Measurements from ENCODE around the gene PDCD1.
A peak's percentile ranks its signal among the peaks of the same experiment; 100 is the strongest.
"Not testable (repeated sequence)": the region's sequence is repeated elsewhere in the genome, so short reads cannot be mapped to it uniquely, and the experiment has no call there.

The PDCD1 gene

GRCh38 chr2:241808721-241809382, 49.8 kb downstream of the PDCD1 start, which contains the start of gene NEU4:
Gene NEU4 (plus strand): TSS chr2:241809193. CDS start chr2:241814485, 5,292 bp downstream.
- peaks cover 0 to 31% (median 13%) of the 10 kb centered on the region in 4 experiments for H3K4me1 ChIP-seq (ENCODE audit: control extremely low read depth in 1 of 4, control insufficient read depth in 4 of 4, insufficient read depth in 4 of 4, low read length in 3 of 4)
- no peaks in the 10 kb centered on the region for H3K36me3 ChIP-seq (ENCODE audit: control insufficient read depth in 4 of 4, insufficient read depth in 4 of 4, low read length in 3 of 4)
- no peaks in the 10 kb centered on the region for H3K9me3 ChIP-seq (ENCODE audit: control extremely low read depth in 1 of 5, control insufficient read depth in 4 of 5, insufficient read depth in 2 of 5, low read depth in 1 of 5, low read length in 4 of 5)
- H3K27ac ChIP-seq (ENCODE audit: insufficient read depth in 1 of 2, low read depth in 1 of 2, low read length in 2 of 2, poor library complexity in 1 of 2, severe bottlenecking in 2 of 2): no peak within 1 kb of the TSS
- DNase-seq: no peak
- H3K4me3 ChIP-seq (ENCODE audit: control insufficient read depth in 1 of 7, extremely low read depth in 1 of 7, insufficient read depth in 4 of 7, low read depth in 2 of 7, low read length in 6 of 7): no peak within 1 kb of the TSS
- ChIA-PET POLR2A (interaction anchor here (0.6 kb wide), 1 partner anchor 51 kb away, joined by 7 read pairs; no protein-coding TSS in a partner anchor), CTCF (interaction anchor here (1.1 to 1.4 kb wide), 2 partner anchors 12 to 30 kb away, joined by 3 read pairs; no protein-coding TSS in a partner anchor)
- WGBS (ENCODE audit: insufficient coverage): 93% methylated on average over 28 of the region's 31 CpGs
- H3K27me3 ChIP-seq (replicated peaks in 2 of 5; ENCODE audit: control insufficient read depth in 4 of 5, insufficient read depth in 5 of 5, low read length in 4 of 5): peaks cover 0 to 11% (median 6%) of the 10 kb centered on the region in 5 experiments

GRCh38 chr2:241808051-241808720, 50.5 kb downstream of the PDCD1 start:
- H3K27ac ChIP-seq (ENCODE audit: insufficient read depth in 1 of 2, low read depth in 1 of 2, low read length in 2 of 2, poor library complexity in 1 of 2, severe bottlenecking in 2 of 2): no peak overlapping the region
- no peaks in the 10 kb centered on the region for H3K9me3 ChIP-seq (ENCODE audit: control extremely low read depth in 1 of 5, control insufficient read depth in 4 of 5, insufficient read depth in 2 of 5, low read depth in 1 of 5, low read length in 4 of 5)
- no peak for DNase-seq
- no peaks in the 10 kb centered on the region for H3K36me3 ChIP-seq (ENCODE audit: control insufficient read depth in 4 of 4, insufficient read depth in 4 of 4, low read length in 3 of 4)
- ChIA-PET CTCF (interaction anchor here (1.1 to 1.4 kb wide), 2 partner anchors 12 to 31 kb away, joined by 3 read pairs; no protein-coding TSS in a partner anchor), POLR2A (interaction anchor here (0.6 kb wide), 1 partner anchor 51 kb away, joined by 7 read pairs; no protein-coding TSS in a partner anchor)
- no peak overlapping the region for H3K4me3 ChIP-seq (ENCODE audit: control insufficient read depth in 1 of 7, extremely low read depth in 1 of 7, insufficient read depth in 4 of 7, low read depth in 2 of 7, low read length in 6 of 7)
- 92% methylated on average over 15 of the region's 17 CpGs for WGBS (ENCODE audit: insufficient coverage)
- H3K27me3 ChIP-seq (replicated peaks in 2 of 5; ENCODE audit: control insufficient read depth in 4 of 5, insufficient read depth in 5 of 5, low read length in 4 of 5): peaks cover 0 to 18% (median 6%) of the 10 kb centered on the region in 5 experiments
- H3K4me1 ChIP-seq (ENCODE audit: control extremely low read depth in 1 of 4, control insufficient read depth in 4 of 4, insufficient read depth in 4 of 4, low read length in 3 of 4): peaks cover 0 to 32% (median 18%) of the 10 kb centered on the region in 4 experiments

- H3K9me3 ChIP-seq (ENCODE audit: control extremely low read depth in 1 of 5, control insufficient read depth in 4 of 5, insufficient read depth in 2 of 5, low read depth in 1 of 5, low read length in 4 of 5); H3K4me3 ChIP-seq (ENCODE audit: control insufficient read depth in 1 of 7, extremely low read depth in 1 of 7, insufficient read depth in 4 of 7, low read depth in 2 of 7, low read length in 6 of 7); H3K27ac ChIP-seq (ENCODE audit: insufficient read depth in 1 of 2, low read depth in 1 of 2, low read length in 2 of 2, poor library complexity in 1 of 2, severe bottlenecking in 2 of 2); CTCF ChIA-PET; H3K36me3 ChIP-seq (ENCODE audit: control insufficient read depth in 4 of 4, insufficient read depth in 4 of 4, low read length in 3 of 4); POLR2A ChIA-PET: not testable (repeated sequence)
- WGBS (ENCODE audit: insufficient coverage): no CpG with 5 or more reads among the region's 8 CpGs
- H3K27me3 ChIP-seq (replicated peaks in 2 of 5; ENCODE audit: control insufficient read depth in 4 of 5, insufficient read depth in 5 of 5, low read length in 4 of 5): peaks cover 0 to 25% (median 9%) of the 10 kb centered on the region in 5 experiments
- peaks cover 0 to 39% (median 21%) of the 10 kb centered on the region in 4 experiments for H3K4me1 ChIP-seq (ENCODE audit: control extremely low read depth in 1 of 4, control insufficient read depth in 4 of 4, insufficient read depth in 4 of 4, low read length in 3 of 4)
- peak in 1 of 3 donors; percentile 58 for DNase-seq
Measured at GRCh38 chr2:241806217-241806616, 52.5 kb downstream of the PDCD1 start.

- Histone ChIP-seq H3K27me3 (replicated peaks in 2 of 5; ENCODE audit: control insufficient read depth in 4 of 5, insufficient read depth in 5 of 5, low read length in 4 of 5) (peaks cover 0 to 25% (median 9%) of the 10 kb centered on the region in 5 experiments), H3K4me3 (ENCODE audit: control insufficient read depth in 1 of 7, extremely low read depth in 1 of 7, insufficient read depth in 4 of 7, low read depth in 2 of 7, low read length in 6 of 7) (peak overlapping the region in 6 of 7 experiments; percentile 44 to 73 (median 61)), H3K4me1 (ENCODE audit: control extremely low read depth in 1 of 4, control insufficient read depth in 4 of 4, insufficient read depth in 4 of 4, low read length in 3 of 4) (peaks cover 0 to 36% (median 21%) of the 10 kb centered on the region in 4 experiments), H3K9me3 (ENCODE audit: control extremely low read depth in 1 of 5, control insufficient read depth in 4 of 5, insufficient read depth in 2 of 5, low read depth in 1 of 5, low read length in 4 of 5) (no peaks in the 10 kb centered on the region), H3K27ac (ENCODE audit: insufficient read depth in 1 of 2, low read depth in 1 of 2, low read length in 2 of 2, poor library complexity in 1 of 2, severe bottlenecking in 2 of 2) (peak overlapping the region in 1 of 2 experiments; percentile 53), H3K36me3 (ENCODE audit: control insufficient read depth in 4 of 4, insufficient read depth in 4 of 4, low read length in 3 of 4) (no peaks in the 10 kb centered on the region)
- CTCF ChIA-PET: interaction anchor here (0.9 to 1.4 kb wide), 4 partner anchors 9 to 76 kb away, joined by 3 to 5 read pairs (median 4); no protein-coding TSS in a partner anchor
- WGBS (ENCODE audit: insufficient coverage): 1% methylated on average over 23 of the region's 35 CpGs
- peak; percentile 28 to 65 (median 62) for DNase-seq
- POLR2A ChIA-PET: no interaction called here
Measured at GRCh38 chr2:241804326-241805229, 54.1 kb downstream of the PDCD1 start.

- Histone ChIP-seq H3K27me3 (replicated peaks in 2 of 5; ENCODE audit: control insufficient read depth in 4 of 5, insufficient read depth in 5 of 5, low read length in 4 of 5) (peaks cover 0 to 25% (median 9%) of the 10 kb centered on the region in 5 experiments), H3K27ac (ENCODE audit: insufficient read depth in 1 of 2, low read depth in 1 of 2, low read length in 2 of 2, poor library complexity in 1 of 2, severe bottlenecking in 2 of 2) (no peak overlapping the region), H3K4me1 (ENCODE audit: control extremely low read depth in 1 of 4, control insufficient read depth in 4 of 4, insufficient read depth in 4 of 4, low read length in 3 of 4) (peaks cover 0 to 32% (median 21%) of the 10 kb centered on the region in 4 experiments), H3K4me3 (ENCODE audit: control insufficient read depth in 1 of 7, extremely low read depth in 1 of 7, insufficient read depth in 4 of 7, low read depth in 2 of 7, low read length in 6 of 7) (peak overlapping the region; percentile 30 to 73 (median 57)), H3K36me3 (ENCODE audit: control insufficient read depth in 4 of 4, insufficient read depth in 4 of 4, low read length in 3 of 4) (no peaks in the 10 kb centered on the region), H3K9me3 (ENCODE audit: control extremely low read depth in 1 of 5, control insufficient read depth in 4 of 5, insufficient read depth in 2 of 5, low read depth in 1 of 5, low read length in 4 of 5) (no peaks in the 10 kb centered on the region)
- ChIA-PET CTCF (interaction anchor here (0.9 to 1.4 kb wide), 5 partner anchors 10 to 77 kb away, joined by 3 to 5 read pairs (median 3); no protein-coding TSS in a partner anchor), POLR2A (interaction anchor here (0.6 kb wide), 1 partner anchor 55 kb away, joined by 3 read pairs; no protein-coding TSS in a partner anchor)
- peak in 2 of 3 donors; percentile 50 to 66 for DNase-seq
- under 1% methylated on average over 106 of the region's 109 CpGs for WGBS (ENCODE audit: insufficient coverage)
Measured at GRCh38 chr2:241803387-241804325, 55.0 kb downstream of the PDCD1 start.

Measured in common myeloid progenitor, CD34-positive (primary cell).